OCI-LY7 (cell line): ENCODE data around the gene RNF144A. TPM values are rescaled to one million over a fixed set of nuclear protein-coding genes. Genes with fewer than 3 reads are reported as not detected.

ENCODE experiments used
- BruUV-seq: library from RNA; stranded (reverse); fragments of 400-500 nt; replicated peaks from 2 replicates; lab custom pipeline; 2021; lab: Mats Ljungman, UMichigan
- CTCF ChIA-PET: fragments of 300-600 bp; sonication (Branson Sonifier 250); formaldehyde crosslinking; loops from one replicate; lab custom pipeline; 2022; ENCODE audit warnings: antibody characterized with exemption; ENCODE audit not compliant: unreplicated experiment; lab: Charles Lee
- POLR2A ChIA-PET: fragments of 300-600 bp; sonication (Branson Sonifier 250); formaldehyde crosslinking; loops from one replicate; lab custom pipeline; 2022; ENCODE audit warnings: antibody characterized with exemption; lab: Charles Lee
- DNase-seq: peaks from one replicate; pipeline ENCODE4 v3.0.0-alpha.2; 2015; ENCODE audit warnings: low spot score
- H2AFZ ChIP-seq: fragments of 200-600 bp; sonication (generic), shearing (Covaris generic); 2 replicates; pipeline ENCODE4 v1.6.1; 2014; ENCODE audit warnings: mild to moderate bottlenecking, antibody characterized with exemption, low read length, moderate library complexity
- H3K27ac ChIP-seq: fragments of 200-600 bp; sonication (generic); 2 replicates; pipeline ENCODE4 v1.5.1; 2014; ENCODE audit warnings: mixed run types, low read depth, mild to moderate bottlenecking, moderate library complexity, low read length, inconsistent platforms; ENCODE audit not compliant: poor library complexity, severe bottlenecking
- H3K36me3 ChIP-seq: fragments of 200-600 bp; sonication (generic); 2 replicates; pipeline ENCODE4 v1.6.1; 2014; ENCODE audit warnings: mild to moderate bottlenecking, antibody characterized with exemption, low read length, moderate library complexity, mixed read lengths; ENCODE audit not compliant: insufficient read depth
- H3K4me1 ChIP-seq: fragments of 200-600 bp; sonication (generic); 2 replicates; pipeline ENCODE4 v1.5.1; 2014; ENCODE audit warnings: mild to moderate bottlenecking, low read length; ENCODE audit not compliant: insufficient read depth, poor library complexity, severe bottlenecking
- H3K4me2 ChIP-seq: fragments of 200-600 bp; sonication (generic); 2 replicates; pipeline ENCODE4 v1.6.1; 2014; ENCODE audit warnings: mild to moderate bottlenecking, low read length
- H3K4me3 ChIP-seq: fragments of 200-600 bp; sonication (generic); 2 replicates; pipeline ENCODE4 v1.5.1; 2014; ENCODE audit warnings: mild to moderate bottlenecking, low read depth, low read length; ENCODE audit not compliant: poor library complexity, severe bottlenecking
- H3K79me2 ChIP-seq: fragments of 200-600 bp; sonication (generic); 2 replicates; pipeline ENCODE4 v1.6.1; 2016; ENCODE audit warnings: low read depth, mild to moderate bottlenecking, low read length, moderate library complexity, mixed read lengths; ENCODE audit not compliant: insufficient read depth
- H3K9me2 ChIP-seq: fragments of 200-600 bp; sonication (generic); 2 replicates; pipeline ENCODE4 v1.6.1; 2016; ENCODE audit warnings: mild to moderate bottlenecking, low read length, mixed read lengths; ENCODE audit not compliant: insufficient read depth
- H3K9me3 ChIP-seq: fragments of 200-600 bp; sonication (generic); 2 replicates; pipeline ENCODE4 v1.6.1; 2014; ENCODE audit warnings: mild to moderate bottlenecking, mixed run types, low read length, mixed read lengths
- H4K20me1 ChIP-seq: fragments of 200-600 bp; sonication (generic); 2 replicates; pipeline ENCODE4 v1.6.1; 2014; ENCODE audit warnings: mild to moderate bottlenecking, antibody characterized with exemption, low read length, moderate library complexity, mixed read lengths; ENCODE audit not compliant: insufficient read depth
- EZH2phosphoT487 ChIP-seq: fragments of 200-600 bp; sonication (generic); IDR thresholded peaks from 2 replicates; pipeline ENCODE4 v1.6.1; 2018; ENCODE audit warnings: low read depth, borderline replicate concordance, mild to moderate bottlenecking, mixed run types, antibody characterized with exemption, low read length, moderate library complexity, mixed read lengths
- intact Hi-C: fragments of 100-400 bp; cut with micrococcal nuclease; formaldehyde crosslinking; loops from one replicate; pipeline ENCODE4 v1.10.0; 2022; ENCODE audit not compliant: unreplicated experiment
- total RNA-seq, 2 experiments: library from RNA; depleted of rRNA in 1 of 2; stranded (reverse); fragments of >200 nt in 1 of 2; shearing (Covaris generic) in 1 of 2; gene quantifications; 2 replicates each; pipeline ENCODE4 v1.2.3, GENCODE V29; 2014 to 2022
- TF ChIP-seq, protein P1 (sequence below): fragments of 200-600 bp; sonication (generic); conservative IDR thresholded peaks from 2 replicates; pipeline ENCODE4 v1.5.1; 2014; ENCODE audit warnings: mild to moderate bottlenecking, antibody characterized with exemption, low read length, moderate library complexity, mixed read lengths

The RNF144A gene
- total RNA-seq, 2 experiments from 2014 or later = 1.1 to 1.9 TPM

DNA sequence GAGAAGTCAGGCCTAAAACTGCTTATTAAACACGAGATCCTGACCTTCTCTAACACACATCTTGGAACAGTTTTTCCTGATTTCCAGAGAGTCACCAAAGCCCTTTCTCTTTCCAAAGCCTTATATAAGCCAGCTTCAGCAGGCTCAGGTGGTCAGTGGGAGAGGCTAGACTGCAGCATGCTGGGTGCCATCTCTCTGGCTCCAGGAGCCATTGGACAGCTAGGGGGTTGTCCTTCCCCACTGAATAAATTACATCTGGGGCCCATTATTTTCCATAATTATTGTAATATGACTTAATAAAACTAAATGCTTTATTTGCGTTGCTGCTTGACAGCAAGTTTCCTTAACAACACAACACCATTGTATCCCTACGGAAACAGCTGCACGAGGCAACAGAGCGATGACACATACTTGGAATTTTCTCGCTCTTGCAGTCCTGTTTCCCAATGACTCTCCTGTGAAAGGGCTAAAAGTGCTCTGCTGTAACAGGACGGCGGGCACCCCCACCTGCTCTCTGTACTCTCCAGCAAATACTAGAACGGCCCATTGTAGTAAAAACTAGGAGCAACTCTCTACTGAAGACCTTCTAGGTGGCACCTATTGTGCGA lies 160.6 kb downstream of the RNF144A start:
- TF ChIP-seq, protein P1, sequence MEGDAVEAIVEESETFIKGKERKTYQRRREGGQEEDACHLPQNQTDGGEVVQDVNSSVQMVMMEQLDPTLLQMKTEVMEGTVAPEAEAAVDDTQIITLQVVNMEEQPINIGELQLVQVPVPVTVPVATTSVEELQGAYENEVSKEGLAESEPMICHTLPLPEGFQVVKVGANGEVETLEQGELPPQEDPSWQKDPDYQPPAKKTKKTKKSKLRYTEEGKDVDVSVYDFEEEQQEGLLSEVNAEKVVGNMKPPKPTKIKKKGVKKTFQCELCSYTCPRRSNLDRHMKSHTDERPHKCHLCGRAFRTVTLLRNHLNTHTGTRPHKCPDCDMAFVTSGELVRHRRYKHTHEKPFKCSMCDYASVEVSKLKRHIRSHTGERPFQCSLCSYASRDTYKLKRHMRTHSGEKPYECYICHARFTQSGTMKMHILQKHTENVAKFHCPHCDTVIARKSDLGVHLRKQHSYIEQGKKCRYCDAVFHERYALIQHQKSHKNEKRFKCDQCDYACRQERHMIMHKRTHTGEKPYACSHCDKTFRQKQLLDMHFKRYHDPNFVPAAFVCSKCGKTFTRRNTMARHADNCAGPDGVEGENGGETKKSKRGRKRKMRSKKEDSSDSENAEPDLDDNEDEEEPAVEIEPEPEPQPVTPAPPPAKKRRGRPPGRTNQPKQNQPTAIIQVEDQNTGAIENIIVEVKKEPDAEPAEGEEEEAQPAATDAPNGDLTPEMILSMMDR = no peak
- no peak for TF ChIP-seq EZH2phosphoT487
- ChIA-PET POLR2A (no interaction called here), CTCF (no interaction called here)
- Histone ChIP-seq H2AFZ (no peak overlapping the region), H3K9me3 (no peaks in the 10 kb centered on the region), H3K9me2 (no peaks in the 10 kb centered on the region), H3K4me3 (no peak overlapping the region), H3K27ac (no peak overlapping the region), H3K79me2 (no peaks in the 10 kb centered on the region), H3K36me3 (no peaks in the 10 kb centered on the region), H3K4me1 (no peaks in the 10 kb centered on the region), H4K20me1 (no peaks in the 10 kb centered on the region), H3K4me2 (no peak overlapping the region)
- no TSS peak for BruUV-seq
- intact Hi-C loops = no loop called here
- DNase-seq = no peak

DNA sequence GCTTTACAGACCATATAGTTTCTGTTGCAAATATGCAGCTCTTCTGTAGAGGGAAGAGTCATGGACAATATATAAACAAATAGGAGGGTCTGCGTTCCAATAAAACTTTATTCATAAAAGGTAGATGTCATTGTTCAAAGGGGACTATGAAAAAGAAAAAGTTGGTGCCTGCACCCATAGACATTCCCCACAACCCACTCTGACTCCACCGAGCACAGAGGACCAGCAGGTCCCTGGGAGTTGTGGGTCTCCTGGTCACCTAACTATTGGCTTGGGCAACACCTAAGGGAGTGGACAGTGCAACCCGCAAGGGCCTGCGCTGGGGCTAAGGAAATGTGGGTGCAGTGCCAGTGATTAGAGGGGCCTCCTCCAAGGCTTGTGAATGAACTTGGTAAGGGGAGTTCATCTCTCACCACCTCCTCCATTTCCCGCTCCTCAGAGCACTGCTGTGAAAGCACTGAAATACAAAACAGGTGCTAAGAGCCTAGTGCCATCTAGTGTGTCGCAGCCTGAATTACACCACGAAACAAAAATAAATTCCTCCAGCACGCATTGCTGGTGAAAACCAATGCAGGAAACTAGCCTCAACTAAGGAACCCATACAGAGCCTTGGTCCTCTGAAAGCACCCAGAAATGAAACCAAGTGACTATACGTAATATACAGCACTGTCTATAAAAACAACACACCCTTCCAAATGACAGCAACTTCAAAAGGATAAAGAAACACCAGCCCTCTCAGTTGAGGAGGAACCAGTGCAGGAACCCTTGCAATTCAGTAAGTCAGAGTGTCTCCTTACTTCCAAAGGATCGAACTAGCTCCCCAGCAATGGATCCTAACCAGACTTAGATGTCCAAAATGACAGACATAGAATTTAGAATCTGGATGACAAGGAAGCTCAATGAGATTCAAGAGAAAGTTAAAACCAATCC lies 166.6 kb downstream of the RNF144A start:
- Histone ChIP-seq H3K79me2 (no peaks in the 10 kb centered on the region), H3K4me1 (peaks cover 4% of the 10 kb centered on the region), H3K36me3 (no peaks in the 10 kb centered on the region), H4K20me1 (no peaks in the 10 kb centered on the region), H2AFZ (peak overlapping the region; percentile 87; the same call in 1 of the 2 replicates), H3K27ac (no peak overlapping the region), H3K9me3 (no peaks in the 10 kb centered on the region), H3K4me2 (no peak overlapping the region; the same call in 1 of the 2 replicates), H3K9me2 (no peaks in the 10 kb centered on the region), H3K4me3 (no peak overlapping the region)
- TF ChIP-seq, protein P1 = peak; percentile 90
- TF ChIP-seq EZH2phosphoT487 = no peak
- BruUV-seq = no TSS peak
- ChIA-PET POLR2A (interaction anchor here (0.9 to 1.2 kb wide), 5 partner anchors 10 to 68 kb away, joined by 3 to 7 read pairs (median 5); no protein-coding TSS in a partner anchor), CTCF (interaction anchor here (2.0 kb wide), 1 partner anchor 39 kb away, joined by 7 read pairs; no protein-coding TSS in a partner anchor)
- DNase-seq = peak; percentile 84
- intact Hi-C loops = loop anchor here (1.0 to 2.0 kb wide), 3 partner anchors 47 to 187 kb away; partner anchors contain the start of gene RNF144A
